CD14-positive monocyte (primary cell): ENCODE measurements around the gene CHCHD6. TPM values are rescaled to one million over a fixed set of nuclear protein-coding genes. Genes with fewer than 3 reads are reported as not detected.
A peak's percentile ranks its signal among the peaks of the same experiment; 100 is the strongest.

Experiments
- DNase-seq, 3 donors: peaks; one replicate each; pipeline ENCODE4 v3.0.0-alpha.2; 2011 to 2022
- H2AFZ ChIP-seq: 2 replicates; pipeline ENCODE4 v1.6.0; 2012; ENCODE audit warnings: mild to moderate bottlenecking, low read depth, low read length, inconsistent platforms; ENCODE audit not compliant: insufficient read depth, poor library complexity, severe bottlenecking
- H3K27ac ChIP-seq, 2 donors: 1 replicate in 1 of 2; 2 replicates in 1 of 2; pipeline ENCODE4 v1.5.1; 2012 to 2013; ENCODE audit warnings: low read length in 2 of 2, control low read depth in 1 of 2, inconsistent platforms in 1 of 2, low read depth in 1 of 2, mild to moderate bottlenecking in 1 of 2
- H3K27me3 ChIP-seq, 2 donors: one replicate each; pipeline versions ENCODE4 v1.6.0 to v1.6.1; 2011 to 2013; ENCODE audit warnings: low read length in 2 of 2; ENCODE audit not compliant: control insufficient read depth in 2 of 2, insufficient read depth in 2 of 2
- H3K36me3 ChIP-seq, 2 donors: replicated peaks in 1 of 2; 1 replicate in 1 of 2; 2 replicates in 1 of 2; pipeline versions ENCODE4 v1.5.1 to v1.6.1; 2012 to 2013; ENCODE audit warnings: low read length in 2 of 2, control low read depth in 1 of 2, inconsistent platforms in 1 of 2, mild to moderate bottlenecking in 1 of 2; ENCODE audit not compliant: insufficient read depth in 2 of 2, control insufficient read depth in 1 of 2
- H3K4me1 ChIP-seq, 2 donors: 1 replicate in 1 of 2; 2 replicates in 1 of 2; pipeline versions ENCODE4 v1.5.1 to v1.6.1; 2012 to 2013; ENCODE audit warnings: low read length in 2 of 2, control low read depth in 1 of 2, inconsistent platforms in 1 of 2, mild to moderate bottlenecking in 1 of 2, moderate library complexity in 1 of 2; ENCODE audit not compliant: insufficient read depth in 2 of 2, control insufficient read depth in 1 of 2
- H3K4me2 ChIP-seq: replicated peaks from 2 replicates; pipeline ENCODE3; 2012; ENCODE audit warnings: low read length, moderate library complexity, mild to moderate bottlenecking; ENCODE audit not compliant: poor library complexity, severe bottlenecking; ENCODE audit errors: extremely low read depth
- H3K4me3 ChIP-seq, 3 experiments: fragments of 200-600 bp in 1 of 3; sonication (generic) in 1 of 3; replicated peaks in 1 of 3; 1 replicate in 2 of 3; 2 replicates in 1 of 3; pipeline ENCODE4 v1.5.1; 2011 to 2013; ENCODE audit warnings: low read length in 3 of 3, mild to moderate bottlenecking in 3 of 3, control low read depth in 2 of 3, low read depth in 2 of 3, inconsistent platforms in 1 of 3, moderate library complexity in 1 of 3
- H3K79me2 ChIP-seq: 2 replicates; pipeline ENCODE4 v1.6.0; 2012; ENCODE audit warnings: mild to moderate bottlenecking, control low read depth, inconsistent platforms, low read length, moderate library complexity; ENCODE audit not compliant: insufficient read depth
- H3K9ac ChIP-seq: 2 replicates; pipeline ENCODE4 v1.6.0; 2017; ENCODE audit warnings: low read length, mild to moderate bottlenecking; ENCODE audit not compliant: insufficient read depth, poor library complexity, severe bottlenecking
- H3K9me3 ChIP-seq, 2 donors: replicated peaks in 1 of 2; 1 replicate in 1 of 2; 2 replicates in 1 of 2; pipeline versions ENCODE4 v1.5.1 to v1.6.1; 2012 to 2013; ENCODE audit warnings: low read length in 2 of 2, control low read depth in 1 of 2; ENCODE audit not compliant: control insufficient read depth in 1 of 2, insufficient read depth in 1 of 2
- H4K20me1 ChIP-seq: 2 replicates; pipeline ENCODE4 v1.6.0; 2012; ENCODE audit warnings: mild to moderate bottlenecking, low read length, control low read depth, moderate library complexity; ENCODE audit not compliant: insufficient read depth
- H3K27ac Mint-ChIP-seq, 7 donors: one replicate each; pipeline ENCODE4 v1.8.0; 2020; ENCODE audit warnings: mild to moderate bottlenecking in 7 of 7, mixed read lengths in 7 of 7, moderate library complexity in 6 of 7, inconsistent platforms in 2 of 7
- H3K27me3 Mint-ChIP-seq, 3 donors: one replicate each; pipeline ENCODE4 v1.8.0; 2021 to 2022; ENCODE audit warnings: low read depth in 3 of 3, mild to moderate bottlenecking in 3 of 3, mixed read lengths in 3 of 3, moderate library complexity in 3 of 3, inconsistent platforms in 1 of 3
- H3K36me3 Mint-ChIP-seq, 2 donors: one replicate each; pipeline ENCODE4 v1.8.0; 2020; ENCODE audit warnings: mixed read lengths in 2 of 2, inconsistent platforms in 1 of 2, mild to moderate bottlenecking in 1 of 2
- H3K4me1 Mint-ChIP-seq: one replicate; pipeline ENCODE4 v1.8.0; 2020; ENCODE audit warnings: mild to moderate bottlenecking, mixed read lengths
- H3K4me3 Mint-ChIP-seq, 2 donors: one replicate each; pipeline ENCODE4 v1.8.0; 2020; ENCODE audit warnings: mild to moderate bottlenecking in 2 of 2, mixed read lengths in 2 of 2, moderate library complexity in 1 of 2
- H3K9me3 Mint-ChIP-seq, 7 donors: one replicate each; pipeline ENCODE4 v1.8.0; 2020 to 2022; ENCODE audit warnings: mixed read lengths in 7 of 7, mild to moderate bottlenecking in 6 of 7, moderate library complexity in 6 of 7, inconsistent platforms in 2 of 7
- CTCF ChIP-seq: fragments of 200-600 bp; IDR thresholded peaks from one replicate; pipeline ENCODE4 v1.8.0; 2022; ENCODE audit warnings: antibody characterized with exemption, mild to moderate bottlenecking
- WGBS: methylation state at CpG from one replicate; pipeline ENCODE4 v1.1.5; 2013; ENCODE audit warnings: missing lambda C conversion rate; ENCODE audit not compliant: insufficient coverage; 5-methylcytosine and 5-hydroxymethylcytosine counted together
- intact Hi-C, 2 donors: fragments of 100-400 bp; cut with micrococcal nuclease; formaldehyde crosslinking; loops; one replicate each; pipeline versions ENCODE4 v1.15.0 to v1.15.1; 2023
- polyA plus RNA-seq, 3 donors: library from polyadenylated mRNA; depleted of rRNA in 1 of 3; unstranded in 2 of 3; stranded (reverse) in 1 of 3; fragments of 300-500 nt in 2 of 3; fragments of >200 nt in 1 of 3; fragmentation: Illumina TruSeq in 2 of 3; gene quantifications; 1 replicate in 2 of 3; 2 replicates in 1 of 3; pipeline ENCODE4 v1.2.3, GENCODE V29; 2012 to 2021

The CHCHD6 gene
- polyA plus RNA-seq, 3 donors, result 1.1 to 1.8 (median 1.8) TPM

- no peak for DNase-seq
- WGBS, result 100% methylated on average over 1 of the region's 8 CpGs
- Mint-ChIP-seq H3K4me3 (peak overlapping the region in 1 of 2 donors; percentile 2), H3K27ac (no peak overlapping the region), H3K36me3 (no peaks in the 10 kb centered on the region), H3K4me1 (peaks cover 10% of the 10 kb centered on the region), H3K27me3 (peaks cover 38 to 87% (median 64%) of the 10 kb centered on the region in 3 donors), H3K9me3 (peaks cover 0 to 2% (median 0%) of the 10 kb centered on the region in 7 donors)
- Histone ChIP-seq H2AFZ (no peak overlapping the region), H3K36me3 (no peaks in the 10 kb centered on the region), H3K79me2 (no peaks in the 10 kb centered on the region), H3K4me3 (no peak overlapping the region), H3K27me3 (peaks cover 53 to 69% of the 10 kb centered on the region in 2 donors), H3K27ac (no peak overlapping the region), H3K4me1 (peaks cover 7 to 10% of the 10 kb centered on the region in 2 donors), H3K9ac (no peak overlapping the region), H3K4me2 (no peak overlapping the region), H4K20me1 (no peaks in the 10 kb centered on the region), H3K9me3 (no peaks in the 10 kb centered on the region)
- TF ChIP-seq CTCF, result no peak
- intact Hi-C loops, result no loop called here
Measured at GRCh38 chr3:126938520-126939337, 234.7 kb downstream of the CHCHD6 start.

DNA sequence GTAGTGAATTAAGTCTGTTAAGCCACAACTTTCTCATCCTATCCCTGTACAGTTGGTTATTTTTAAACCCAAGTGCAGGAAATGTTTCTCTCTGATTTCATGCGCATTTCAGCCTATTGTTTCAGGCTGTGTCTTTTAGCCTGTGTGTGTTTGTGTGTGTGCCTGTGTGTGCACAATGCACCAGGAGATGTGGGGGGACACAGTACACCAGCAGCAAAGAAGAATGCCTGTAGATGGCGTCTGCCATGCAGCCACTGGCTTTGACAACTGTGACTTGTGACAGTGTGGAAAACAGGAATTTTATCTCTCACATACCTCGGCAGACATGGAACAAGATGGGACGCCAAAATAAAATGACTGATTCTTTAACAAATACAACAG lies 235.3 kb downstream of the CHCHD6 start:
- H3K27ac ChIP-seq, result no peak overlapping the region
- H3K79me2 ChIP-seq, result no peaks in the 10 kb centered on the region
- WGBS, result 100% methylated on average over 1 of the region's 4 CpGs
- Mint-ChIP-seq H3K4me1 (peaks cover 10% of the 10 kb centered on the region), H3K27ac (peak overlapping the region in 1 of 7 donors; percentile 21), H3K36me3 (no peaks in the 10 kb centered on the region), H3K9me3 (peaks cover 0 to 2% (median 0%) of the 10 kb centered on the region in 7 donors), H3K4me3 (peak overlapping the region in 1 of 2 donors; percentile 2), H3K27me3 (peaks cover 37 to 85% (median 63%) of the 10 kb centered on the region in 3 donors)
- H3K27me3 ChIP-seq, result peaks cover 49 to 63% of the 10 kb centered on the region in 2 donors
- TF ChIP-seq CTCF, result no peak
- no peak overlapping the region for H2AFZ ChIP-seq
- intact Hi-C loops, result no loop called here
- no peaks in the 10 kb centered on the region for H3K36me3 ChIP-seq
- H3K4me1 ChIP-seq, result peaks cover 7 to 10% of the 10 kb centered on the region in 2 donors
- H4K20me1 ChIP-seq, result no peaks in the 10 kb centered on the region
- no peak overlapping the region for H3K9ac ChIP-seq
- H3K9me3 ChIP-seq, result no peaks in the 10 kb centered on the region
- H3K4me2 ChIP-seq, result no peak overlapping the region
- H3K4me3 ChIP-seq, result no peak overlapping the region
- no peak for DNase-seq
